Measurements from ENCODE around the gene SCNN1B.
"Not testable (repeated sequence)": the region's sequence is repeated elsewhere in the genome, so short reads cannot be mapped to it uniquely, and the experiment has no call there.

Gene SCNN1B

GRCh38 chr16:23369416-23369815 is 67.3 kb downstream of the SCNN1B start:
- Mint-ChIP-seq H3K9me3 (ENCODE audit: low read depth) (no peaks in the 10 kb centered on the region), H3K4me1 (ENCODE audit: low read depth) (peaks cover 8% of the 10 kb centered on the region), H3K36me3 (no peaks in the 10 kb centered on the region), H3K27ac (no peak overlapping the region), H3K27me3 (no peaks in the 10 kb centered on the region), H3K4me3 (no peak overlapping the region)

GRCh38 chr16:23371368-23371767 is 69.3 kb downstream of the SCNN1B start:
- H3K27me3 Mint-ChIP-seq, result no peaks in the 10 kb centered on the region
- H3K36me3 Mint-ChIP-seq, result no peaks in the 10 kb centered on the region
- no peaks in the 10 kb centered on the region for H3K4me1 Mint-ChIP-seq (ENCODE audit: low read depth)
- no peaks in the 10 kb centered on the region for H3K9me3 Mint-ChIP-seq (ENCODE audit: low read depth)
- H3K4me3 Mint-ChIP-seq, result no peak overlapping the region
- H3K27ac Mint-ChIP-seq, result no peak overlapping the region

- H3K4me1 Mint-ChIP-seq (ENCODE audit: low read depth), result no peaks in the 10 kb centered on the region
- no peaks in the 10 kb centered on the region for H3K27me3 Mint-ChIP-seq
- no peak overlapping the region for H3K27ac Mint-ChIP-seq
- no peaks in the 10 kb centered on the region for H3K36me3 Mint-ChIP-seq
- H3K4me3 Mint-ChIP-seq, result no peak overlapping the region
- H3K9me3 Mint-ChIP-seq (ENCODE audit: low read depth), result no peaks in the 10 kb centered on the region
These were observed 71.5 kb downstream of the SCNN1B start for GRCh38 chr16:23373436-23374219.

- no peak overlapping the region for H3K4me3 Mint-ChIP-seq
- H3K27me3 Mint-ChIP-seq, result no peaks in the 10 kb centered on the region
- no peaks in the 10 kb centered on the region for H3K36me3 Mint-ChIP-seq
- no peaks in the 10 kb centered on the region for H3K4me1 Mint-ChIP-seq (ENCODE audit: low read depth)
- H3K9me3 Mint-ChIP-seq (ENCODE audit: low read depth), result no peaks in the 10 kb centered on the region
- H3K27ac Mint-ChIP-seq, result no peak overlapping the region
These were observed 72.8 kb downstream of the SCNN1B start for GRCh38 chr16:23374721-23375510.

GRCh38 chr16:23375643-23376042 is 73.5 kb downstream of the SCNN1B start:
- H3K9me3 Mint-ChIP-seq (ENCODE audit: low read depth), result no peaks in the 10 kb centered on the region
- H3K27ac Mint-ChIP-seq, result no peak overlapping the region
- H3K27me3 Mint-ChIP-seq, result no peaks in the 10 kb centered on the region
- H3K4me3 Mint-ChIP-seq, result no peak overlapping the region
- H3K4me1 Mint-ChIP-seq (ENCODE audit: low read depth), result no peaks in the 10 kb centered on the region
- no peaks in the 10 kb centered on the region for H3K36me3 Mint-ChIP-seq

- Mint-ChIP-seq H3K4me1 (ENCODE audit: low read depth) (no peaks in the 10 kb centered on the region), H3K27me3 (no peaks in the 10 kb centered on the region), H3K36me3 (no peaks in the 10 kb centered on the region), H3K27ac (no peak overlapping the region), H3K9me3 (ENCODE audit: low read depth) (no peaks in the 10 kb centered on the region), H3K4me3 (no peak overlapping the region)
These were observed 75.2 kb downstream of the SCNN1B start for GRCh38 chr16:23377071-23377931.

- Mint-ChIP-seq H3K4me1 (ENCODE audit: low read depth) (no peaks in the 10 kb centered on the region), H3K27ac (no peak overlapping the region), H3K4me3 (no peak overlapping the region), H3K27me3 (no peaks in the 10 kb centered on the region), H3K36me3 (no peaks in the 10 kb centered on the region), H3K9me3 (ENCODE audit: low read depth) (no peaks in the 10 kb centered on the region)
These were observed 76.2 kb downstream of the SCNN1B start for GRCh38 chr16:23378256-23378655.

GRCh38 chr16:23378921-23379320 is 76.8 kb downstream of the SCNN1B start:
- Mint-ChIP-seq H3K36me3 (no peaks in the 10 kb centered on the region), H3K4me3 (no peak overlapping the region), H3K27me3 (no peaks in the 10 kb centered on the region)

GRCh38 chr16:23379707-23380106 is 77.6 kb downstream of the SCNN1B start:
- no peaks in the 10 kb centered on the region for H3K4me1 Mint-ChIP-seq (ENCODE audit: low read depth)
- no peak overlapping the region for H3K4me3 Mint-ChIP-seq
- H3K27ac Mint-ChIP-seq, result no peak overlapping the region
- no peaks in the 10 kb centered on the region for H3K36me3 Mint-ChIP-seq
- H3K27me3 Mint-ChIP-seq, result no peaks in the 10 kb centered on the region
- H3K9me3 Mint-ChIP-seq (ENCODE audit: low read depth), result no peaks in the 10 kb centered on the region

More at GRCh38 chr16:23378921-23379320, 76.8 kb downstream of the SCNN1B start:
- Mint-ChIP-seq H3K4me1 (ENCODE audit: low read depth) (no peaks in the 10 kb centered on the region), H3K27ac (no peak overlapping the region), H3K9me3 (ENCODE audit: low read depth) (no peaks in the 10 kb centered on the region)

- H3K4me3 Mint-ChIP-seq, result no peak overlapping the region
- no peaks in the 10 kb centered on the region for H3K9me3 Mint-ChIP-seq (ENCODE audit: low read depth)
- no peaks in the 10 kb centered on the region for H3K36me3 Mint-ChIP-seq
- no peaks in the 10 kb centered on the region for H3K4me1 Mint-ChIP-seq (ENCODE audit: low read depth)
- H3K27ac Mint-ChIP-seq, result no peak overlapping the region
- H3K27me3 Mint-ChIP-seq, result no peaks in the 10 kb centered on the region
These were observed 78.4 kb downstream of the SCNN1B start for GRCh38 chr16:23380501-23380951.

GRCh38 chr16:23381702-23382101 is 79.6 kb downstream of the SCNN1B start:
- H3K27ac Mint-ChIP-seq; H3K4me3 Mint-ChIP-seq; H3K4me1 Mint-ChIP-seq (ENCODE audit: low read depth); H3K9me3 Mint-ChIP-seq (ENCODE audit: low read depth); H3K27me3 Mint-ChIP-seq; H3K36me3 Mint-ChIP-seq: not testable (repeated sequence)

GRCh38 chr16:23382279-23382678 is 80.2 kb downstream of the SCNN1B start:
- Mint-ChIP-seq H3K4me1 (ENCODE audit: low read depth) (no peaks in the 10 kb centered on the region), H3K27me3 (no peaks in the 10 kb centered on the region), H3K27ac (no peak overlapping the region), H3K4me3 (no peak overlapping the region), H3K9me3 (ENCODE audit: low read depth) (no peaks in the 10 kb centered on the region), H3K36me3 (no peaks in the 10 kb centered on the region)

GRCh38 chr16:23383881-23384280 is 81.8 kb downstream of the SCNN1B start:
- H3K36me3 Mint-ChIP-seq, result no peaks in the 10 kb centered on the region
- H3K4me3 Mint-ChIP-seq, result no peak overlapping the region
- no peak overlapping the region for H3K27ac Mint-ChIP-seq
- no peaks in the 10 kb centered on the region for H3K9me3 Mint-ChIP-seq (ENCODE audit: low read depth)
- no peaks in the 10 kb centered on the region for H3K27me3 Mint-ChIP-seq
- no peaks in the 10 kb centered on the region for H3K4me1 Mint-ChIP-seq (ENCODE audit: low read depth)

- no peaks in the 10 kb centered on the region for H3K27me3 Mint-ChIP-seq
- no peaks in the 10 kb centered on the region for H3K36me3 Mint-ChIP-seq
- no peak overlapping the region for H3K27ac Mint-ChIP-seq
- H3K4me1 Mint-ChIP-seq (ENCODE audit: low read depth), result no peaks in the 10 kb centered on the region
- H3K9me3 Mint-ChIP-seq (ENCODE audit: low read depth), result no peaks in the 10 kb centered on the region
- no peak overlapping the region for H3K4me3 Mint-ChIP-seq
These were observed 82.8 kb downstream of the SCNN1B start for GRCh38 chr16:23384878-23385277.

GRCh38 chr16:23385441-23385840 is 83.3 kb downstream of the SCNN1B start:
- no peaks in the 10 kb centered on the region for H3K4me1 Mint-ChIP-seq (ENCODE audit: low read depth)
- no peaks in the 10 kb centered on the region for H3K9me3 Mint-ChIP-seq (ENCODE audit: low read depth)
- no peaks in the 10 kb centered on the region for H3K27me3 Mint-ChIP-seq
- no peaks in the 10 kb centered on the region for H3K36me3 Mint-ChIP-seq
- H3K4me3 Mint-ChIP-seq, result no peak overlapping the region
- no peak overlapping the region for H3K27ac Mint-ChIP-seq

All from activated naive CD8-positive, alpha-beta T cell (primary cell).